NB4 (cell line): ENCODE measurements around the gene CHCHD1.

Experiments
- MYC ChIP-seq: IDR thresholded peaks from 2 replicates; pipeline ENCODE4 v1.6.1; 2011; ENCODE audit warnings: low read depth, low read length
- TF ChIP-seq, protein P1 (sequence below): IDR thresholded peaks from one replicate; pipeline ENCODE4 v1.5.1; 2012; ENCODE audit warnings: low read depth, low read length

DNA sequence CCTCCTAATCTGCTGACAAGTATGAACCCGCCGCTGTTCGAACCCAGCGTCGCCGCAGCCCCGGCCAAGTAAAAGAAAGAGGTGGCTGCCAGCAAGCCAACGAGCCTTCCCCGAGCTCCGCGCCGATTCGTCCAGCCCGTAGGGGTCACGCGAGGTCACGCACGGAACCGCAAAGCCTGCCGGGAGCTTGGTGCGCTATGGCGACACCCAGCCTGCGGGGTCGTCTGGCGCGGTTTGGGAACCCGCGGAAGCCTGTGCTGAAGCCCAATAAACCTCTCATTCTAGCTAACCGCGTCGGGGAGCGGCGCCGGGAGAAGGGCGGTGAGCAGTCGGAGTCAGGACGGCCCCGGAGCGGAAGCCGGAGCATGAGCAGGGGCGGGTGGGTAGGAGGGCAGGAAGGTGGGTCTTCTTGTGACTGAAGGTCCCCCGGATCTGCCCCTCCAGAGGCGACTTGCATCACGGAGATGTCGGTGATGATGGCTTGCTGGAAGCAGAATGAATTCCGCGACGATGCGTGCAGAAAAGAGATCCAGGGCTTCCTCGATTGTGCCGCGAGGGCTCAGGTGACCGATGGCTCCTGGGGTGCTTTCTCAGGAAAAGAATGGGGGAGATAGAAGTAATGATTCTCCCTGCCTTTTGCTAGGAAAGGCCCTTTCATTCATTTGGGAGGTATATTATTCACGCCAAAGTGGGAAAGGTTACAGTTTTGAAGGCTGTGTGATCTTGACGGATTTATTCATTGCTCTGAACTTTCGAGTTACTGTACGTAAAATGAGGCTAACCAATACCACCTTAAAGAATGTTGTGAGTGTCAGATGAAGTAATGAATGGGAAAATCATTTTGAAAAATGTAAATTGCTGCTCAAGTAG lies at the start of gene CHCHD1:
- TF ChIP-seq, protein P1, sequence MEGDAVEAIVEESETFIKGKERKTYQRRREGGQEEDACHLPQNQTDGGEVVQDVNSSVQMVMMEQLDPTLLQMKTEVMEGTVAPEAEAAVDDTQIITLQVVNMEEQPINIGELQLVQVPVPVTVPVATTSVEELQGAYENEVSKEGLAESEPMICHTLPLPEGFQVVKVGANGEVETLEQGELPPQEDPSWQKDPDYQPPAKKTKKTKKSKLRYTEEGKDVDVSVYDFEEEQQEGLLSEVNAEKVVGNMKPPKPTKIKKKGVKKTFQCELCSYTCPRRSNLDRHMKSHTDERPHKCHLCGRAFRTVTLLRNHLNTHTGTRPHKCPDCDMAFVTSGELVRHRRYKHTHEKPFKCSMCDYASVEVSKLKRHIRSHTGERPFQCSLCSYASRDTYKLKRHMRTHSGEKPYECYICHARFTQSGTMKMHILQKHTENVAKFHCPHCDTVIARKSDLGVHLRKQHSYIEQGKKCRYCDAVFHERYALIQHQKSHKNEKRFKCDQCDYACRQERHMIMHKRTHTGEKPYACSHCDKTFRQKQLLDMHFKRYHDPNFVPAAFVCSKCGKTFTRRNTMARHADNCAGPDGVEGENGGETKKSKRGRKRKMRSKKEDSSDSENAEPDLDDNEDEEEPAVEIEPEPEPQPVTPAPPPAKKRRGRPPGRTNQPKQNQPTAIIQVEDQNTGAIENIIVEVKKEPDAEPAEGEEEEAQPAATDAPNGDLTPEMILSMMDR: no peak
- TF ChIP-seq MYC: peak; percentile 94
